Astrocyte (in vitro differentiated cells and primary cell): ENCODE results near the gene CHD5. TPM values are rescaled to one million over a fixed set of nuclear protein-coding genes. Genes with fewer than 3 reads are reported as not detected.
"Not testable (repeated sequence)": the region's sequence is repeated elsewhere in the genome, so short reads cannot be mapped to it uniquely, and the experiment has no call there.

Experiments
- DNase-seq: peaks from one replicate; pipeline ENCODE4 v3.0.0-alpha.2; 2010; ENCODE audit warnings: low read depth
- FAIRE-seq: peaks from 2 replicates; lab custom pipeline; 2011; peaks lifted over from hg19 to GRCh38; lab: Jason Lieb, UNC
- H2AFZ ChIP-seq: 2 replicates; pipeline ENCODE4 v1.6.0; 2012; ENCODE audit warnings: low read depth, low read length, inconsistent platforms
- H3K27ac ChIP-seq: 2 replicates; pipeline ENCODE4 v1.5.1; 2011; ENCODE audit warnings: low read depth, low read length, inconsistent platforms
- H3K27me3 ChIP-seq: 2 replicates; pipeline ENCODE4 v1.6.0; 2011; ENCODE audit warnings: low read length, inconsistent platforms; ENCODE audit not compliant: insufficient read depth
- H3K36me3 ChIP-seq: 2 replicates; pipeline ENCODE4 v1.5.1; 2011; ENCODE audit warnings: low read length, inconsistent platforms; ENCODE audit not compliant: insufficient read depth
- H3K4me1 ChIP-seq: 2 replicates; pipeline ENCODE4 v1.5.1; 2011; ENCODE audit warnings: low read length, inconsistent platforms; ENCODE audit not compliant: insufficient read depth
- H3K4me2 ChIP-seq: 2 replicates; pipeline ENCODE4 v1.6.0; 2012; ENCODE audit warnings: low read length, inconsistent platforms
- H3K4me3 ChIP-seq: 2 replicates; pipeline ENCODE4 v1.5.1; 2011; ENCODE audit warnings: low read depth, mild to moderate bottlenecking, low read length, inconsistent platforms; ENCODE audit not compliant: insufficient read depth
- H3K79me2 ChIP-seq: 2 replicates; pipeline ENCODE4 v1.6.0; 2012; ENCODE audit warnings: mild to moderate bottlenecking, low read length, inconsistent platforms; ENCODE audit not compliant: insufficient read depth
- H3K9ac ChIP-seq: 2 replicates; pipeline ENCODE4 v1.6.0; 2012; ENCODE audit warnings: mild to moderate bottlenecking, low read length, inconsistent platforms
- H3K9me3 ChIP-seq: 2 replicates; pipeline ENCODE4 v1.5.1; 2012; ENCODE audit warnings: low read depth, mild to moderate bottlenecking, low read length, inconsistent platforms; ENCODE audit not compliant: insufficient read depth
- H4K20me1 ChIP-seq: 2 replicates; pipeline ENCODE4 v1.6.0; 2012; ENCODE audit warnings: low read length, inconsistent platforms; ENCODE audit not compliant: insufficient read depth
- H3K27ac Mint-ChIP-seq: one replicate; pipeline ENCODE4 v1.8.0; 2021; ENCODE audit warnings: mild to moderate bottlenecking, mixed read lengths; ENCODE audit not compliant: unreplicated experiment
- H3K27me3 Mint-ChIP-seq: one replicate; pipeline ENCODE4 v1.8.0; 2021; ENCODE audit warnings: low read depth, mixed read lengths; ENCODE audit not compliant: unreplicated experiment
- H3K36me3 Mint-ChIP-seq: one replicate; pipeline ENCODE4 v1.8.0; 2021; ENCODE audit warnings: low read depth, mixed read lengths; ENCODE audit not compliant: unreplicated experiment
- H3K4me1 Mint-ChIP-seq: one replicate; pipeline ENCODE4 v1.8.0; 2021; ENCODE audit warnings: low read depth, mixed read lengths; ENCODE audit not compliant: unreplicated experiment
- H3K4me3 Mint-ChIP-seq: one replicate; pipeline ENCODE4 v1.8.0; 2021; ENCODE audit warnings: mild to moderate bottlenecking, moderate library complexity, mixed read lengths; ENCODE audit not compliant: unreplicated experiment
- H3K9me3 Mint-ChIP-seq: one replicate; pipeline ENCODE4 v1.8.0; 2021; ENCODE audit warnings: mild to moderate bottlenecking, mixed read lengths; ENCODE audit not compliant: unreplicated experiment
- EZH2 ChIP-seq: IDR thresholded peaks from 2 replicates; pipeline ENCODE4 v1.6.1; 2012; ENCODE audit warnings: mild to moderate bottlenecking, low read length, inconsistent platforms; ENCODE audit not compliant: insufficient read depth
- total RNA-seq: library from RNA; stranded (reverse); gene quantifications from 2 replicates; pipeline ENCODE4 v1.2.1, GENCODE V29; 2021
- TF ChIP-seq, protein P1 (sequence below): IDR thresholded peaks from 2 replicates; pipeline ENCODE4 v1.5.1; 2011; ENCODE audit warnings: low read depth, mild to moderate bottlenecking, inconsistent platforms, low read length, moderate library complexity; ENCODE audit not compliant: insufficient read depth

Gene CHD5
- total RNA-seq, 1 donor from 2014 or later = 0.18 TPM

DNA sequence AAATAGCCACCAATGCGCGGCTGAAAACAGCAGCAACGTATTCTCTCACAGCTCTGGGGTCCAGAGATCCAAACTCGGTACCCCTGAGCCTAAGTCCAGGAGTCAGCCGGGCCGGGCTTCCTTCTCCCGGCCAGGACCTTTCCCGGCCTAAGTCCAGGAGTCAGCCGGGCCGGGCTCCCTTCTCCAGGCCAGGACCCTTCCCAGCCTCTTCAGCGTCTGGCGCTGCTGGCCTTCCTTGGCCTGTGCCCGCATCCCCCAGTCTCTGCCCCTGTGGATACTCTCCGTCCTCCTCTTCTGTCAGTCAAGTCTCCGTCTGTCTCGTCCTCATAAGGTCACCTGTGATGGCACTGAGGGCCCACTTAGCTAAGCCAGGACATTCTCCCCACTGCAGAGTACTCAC lies 102.2 kb downstream of the CHD5 start:
- Histone ChIP-seq H3K27ac (no peak overlapping the region), H3K79me2 (no peaks in the 10 kb centered on the region), H3K9me3 (no peaks in the 10 kb centered on the region), H3K4me2 (no peak overlapping the region), H4K20me1 (no peaks in the 10 kb centered on the region), H2AFZ (no peak overlapping the region), H3K4me3 (no peak overlapping the region), H3K36me3 (no peaks in the 10 kb centered on the region), H3K27me3 (peaks cover 18% of the 10 kb centered on the region), H3K4me1 (no peaks in the 10 kb centered on the region), H3K9ac (no peak overlapping the region)
- Mint-ChIP-seq H3K27me3 (peaks cover 22% of the 10 kb centered on the region), H3K36me3 (peaks cover 3% of the 10 kb centered on the region), H3K4me1 (peaks cover 8% of the 10 kb centered on the region), H3K27ac (no peak overlapping the region), H3K9me3 (no peaks in the 10 kb centered on the region), H3K4me3 (no peak overlapping the region)
- DNase-seq = no peak
- TF ChIP-seq, protein P1, sequence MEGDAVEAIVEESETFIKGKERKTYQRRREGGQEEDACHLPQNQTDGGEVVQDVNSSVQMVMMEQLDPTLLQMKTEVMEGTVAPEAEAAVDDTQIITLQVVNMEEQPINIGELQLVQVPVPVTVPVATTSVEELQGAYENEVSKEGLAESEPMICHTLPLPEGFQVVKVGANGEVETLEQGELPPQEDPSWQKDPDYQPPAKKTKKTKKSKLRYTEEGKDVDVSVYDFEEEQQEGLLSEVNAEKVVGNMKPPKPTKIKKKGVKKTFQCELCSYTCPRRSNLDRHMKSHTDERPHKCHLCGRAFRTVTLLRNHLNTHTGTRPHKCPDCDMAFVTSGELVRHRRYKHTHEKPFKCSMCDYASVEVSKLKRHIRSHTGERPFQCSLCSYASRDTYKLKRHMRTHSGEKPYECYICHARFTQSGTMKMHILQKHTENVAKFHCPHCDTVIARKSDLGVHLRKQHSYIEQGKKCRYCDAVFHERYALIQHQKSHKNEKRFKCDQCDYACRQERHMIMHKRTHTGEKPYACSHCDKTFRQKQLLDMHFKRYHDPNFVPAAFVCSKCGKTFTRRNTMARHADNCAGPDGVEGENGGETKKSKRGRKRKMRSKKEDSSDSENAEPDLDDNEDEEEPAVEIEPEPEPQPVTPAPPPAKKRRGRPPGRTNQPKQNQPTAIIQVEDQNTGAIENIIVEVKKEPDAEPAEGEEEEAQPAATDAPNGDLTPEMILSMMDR = no peak
- no peak for TF ChIP-seq EZH2
- FAIRE-seq = no peak

- Mint-ChIP-seq H3K27ac (no peak overlapping the region), H3K9me3 (no peaks in the 10 kb centered on the region), H3K27me3 (peaks cover 19% of the 10 kb centered on the region), H3K4me1 (peaks cover 8% of the 10 kb centered on the region), H3K36me3 (peaks cover 3% of the 10 kb centered on the region), H3K4me3 (no peak overlapping the region)
- H3K4me2 ChIP-seq = no peak overlapping the region
- no peak overlapping the region for H3K27ac ChIP-seq
- FAIRE-seq (no peak), DNase-seq (no peak)
- no peak overlapping the region for H2AFZ ChIP-seq
- H3K4me3 ChIP-seq = no peak overlapping the region
- no peaks in the 10 kb centered on the region for H3K79me2 ChIP-seq
- H3K36me3 ChIP-seq = no peaks in the 10 kb centered on the region
- H3K27me3 ChIP-seq = peaks cover 18% of the 10 kb centered on the region
- H3K4me1 ChIP-seq = no peaks in the 10 kb centered on the region
- no peaks in the 10 kb centered on the region for H4K20me1 ChIP-seq
- TF ChIP-seq EZH2 = no peak
- TF ChIP-seq, protein P1 = no peak
- no peaks in the 10 kb centered on the region for H3K9me3 ChIP-seq
- H3K9ac ChIP-seq = no peak overlapping the region
Observed at GRCh38 chr1:6077506-6077905, 102.6 kb downstream of the CHD5 start.

DNA sequence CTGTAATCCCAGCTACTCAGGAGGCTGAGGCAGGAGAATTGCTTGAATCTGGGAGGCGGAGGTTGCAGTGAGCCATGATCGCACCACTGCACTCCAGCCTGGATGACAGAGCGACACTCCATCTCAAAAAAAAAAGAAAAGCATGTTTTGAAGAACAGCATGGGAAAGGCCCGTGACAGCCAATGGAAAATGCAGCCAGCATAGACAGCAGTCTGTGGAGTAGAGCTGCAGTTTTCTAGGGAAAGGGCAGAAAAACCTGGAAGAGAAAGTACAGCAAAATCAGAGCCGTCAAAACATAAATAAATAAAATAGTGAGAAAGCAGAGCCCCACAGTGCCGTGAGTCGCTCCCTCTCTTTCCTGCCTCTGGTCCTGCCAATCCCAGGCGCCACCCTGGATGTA lies 103.1 kb downstream of the CHD5 start:
- H3K27me3 Mint-ChIP-seq = peaks cover 17% of the 10 kb centered on the region
- H3K9ac ChIP-seq, H3K9me3 ChIP-seq, H2AFZ ChIP-seq, H3K9me3 Mint-ChIP-seq, H3K36me3 ChIP-seq, H3K4me3 ChIP-seq, H3K27ac ChIP-seq, H3K4me2 ChIP-seq, H3K36me3 Mint-ChIP-seq, H4K20me1 ChIP-seq, DNase-seq, FAIRE-seq, H3K27ac Mint-ChIP-seq, H3K4me3 Mint-ChIP-seq, H3K4me1 ChIP-seq, H3K79me2 ChIP-seq, H3K4me1 Mint-ChIP-seq: not testable (repeated sequence)
- peaks cover 18% of the 10 kb centered on the region for H3K27me3 ChIP-seq
